IPS DF 19.7 (cell line): ENCODE data around the gene HOXA5.

Experiments
- DNase-seq: peaks from one replicate; pipeline ENCODE4 v3.0.0-alpha.2; 2013; ENCODE audit warnings: low read depth, low spot score

HOXA5 gene

GRCh38 chr7:27182861-27183681 is 39.6 kb upstream of the HOXA5 start:
- DNase-seq = no peak

GRCh38 chr7:27182285-27182841 is 38.9 kb upstream of the HOXA5 start:
- DNase-seq = no peak

GRCh38 chr7:27181795-27182275 is 38.4 kb upstream of the HOXA5 start:
- DNase-seq = no peak

- no peak for DNase-seq
Observed at GRCh38 chr7:27180431-27181420, 37.2 kb upstream of the HOXA5 start.

- DNase-seq = no peak
Observed at GRCh38 chr7:27179503-27180430, 36.3 kb upstream of the HOXA5 start.

- no peak for DNase-seq
Observed at GRCh38 chr7:27179030-27179429, 35.5 kb upstream of the HOXA5 start.

- no peak for DNase-seq
Observed at GRCh38 chr7:27178366-27178765, 34.9 kb upstream of the HOXA5 start.

GRCh38 chr7:27177795-27178320 is 34.4 kb upstream of the HOXA5 start:
- no peak for DNase-seq

- DNase-seq = no peak
Observed at GRCh38 chr7:27176962-27177794, 33.7 kb upstream of the HOXA5 start.

GRCh38 chr7:27176524-27176845 is 33.0 kb upstream of the HOXA5 start:
- DNase-seq = no peak

- no peak for DNase-seq
Observed at GRCh38 chr7:27175626-27176523, 32.4 kb upstream of the HOXA5 start.

GRCh38 chr7:27174874-27175625 is 31.6 kb upstream of the HOXA5 start:
- no peak for DNase-seq

GRCh38 chr7:27173956-27174873 is 30.7 kb upstream of the HOXA5 start, which contains the start of gene HOXA10:
HOXA10 (minus strand) TSS chr7:27174320; CDS start chr7:27174306, 14 bp downstream.
- DNase-seq = no peak

GRCh38 chr7:27173511-27173955 is 30.1 kb upstream of the HOXA5 start:
- no peak for DNase-seq

- DNase-seq = no peak
Observed at GRCh38 chr7:27172823-27173510, 29.5 kb upstream of the HOXA5 start.

GRCh38 chr7:27172315-27172774 is 28.9 kb upstream of the HOXA5 start:
- DNase-seq = no peak
